B cell (primary cell): Measurements from ENCODE around the gene CHST3. TPM values are rescaled to one million over a fixed set of nuclear protein-coding genes. Genes with fewer than 3 reads are reported as not detected.
"Not testable (repeated sequence)": the region's sequence is repeated elsewhere in the genome, so short reads cannot be mapped to it uniquely, and the experiment has no call there.

ENCODE experiments used
- ATAC-seq: fragments of 200-7000 bp; cut with Tn5 transposase; one replicate; pipeline ENCODE4 v1.10.0; 2021; ENCODE audit warnings: low read depth, mild to moderate bottlenecking, moderate number of reproducible peaks, moderate library complexity
- CTCF ChIA-PET: fragments of 350-600 bp; sonication (Branson Sonifier 250); formaldehyde crosslinking; loops from one replicate; lab custom pipeline; 2021; ENCODE audit warnings: antibody characterized with exemption, inconsistent platforms; lab: Charles Lee
- POLR2A ChIA-PET: fragments of 350-600 bp; sonication (Branson Sonifier 250); formaldehyde crosslinking; loops from one replicate; lab custom pipeline; 2021; ENCODE audit warnings: antibody characterized with exemption; lab: Charles Lee
- DNase-seq: peaks from one replicate; pipeline ENCODE4 v3.0.0; 2013
- H2AFZ ChIP-seq: 2 replicates; pipeline ENCODE4 v1.6.1; 2012; ENCODE audit warnings: mild to moderate bottlenecking, low read depth, low read length; ENCODE audit not compliant: insufficient read depth, poor library complexity, severe bottlenecking
- H3K27ac ChIP-seq, 2 donors: 1 replicate in 1 of 2; 2 replicates in 1 of 2; pipeline ENCODE4 v1.5.1; 2012 to 2013; ENCODE audit warnings: low read length in 2 of 2, mild to moderate bottlenecking in 2 of 2, moderate library complexity in 1 of 2
- H3K27me3 ChIP-seq, 4 experiments: fragments of 200-600 bp in 1 of 4; sonication (generic) in 1 of 4; replicated peaks in 1 of 4; 1 replicate in 2 of 4; 2 replicates in 2 of 4; pipeline versions ENCODE4 v1.6.1 to v1.7.0; 2013 to 2016; ENCODE audit warnings: low read length in 3 of 4, mild to moderate bottlenecking in 2 of 4, mixed read lengths in 1 of 4, moderate library complexity in 1 of 4; ENCODE audit not compliant: insufficient read depth in 4 of 4, control insufficient read depth in 3 of 4; ENCODE audit errors: control extremely low read depth in 1 of 4
- H3K36me3 ChIP-seq, 2 experiments: replicated peaks in 1 of 2; 1 replicate in 1 of 2; 2 replicates in 1 of 2; pipeline versions ENCODE4 v1.6.1 to v1.7.1; 2013; ENCODE audit warnings: low read length in 1 of 2; ENCODE audit not compliant: insufficient read depth in 2 of 2, control insufficient read depth in 1 of 2; ENCODE audit errors: control extremely low read depth in 1 of 2, extremely low read depth in 1 of 2
- H3K4me1 ChIP-seq, 2 donors: fragments of 200-600 bp in 1 of 2; sonication (generic) in 1 of 2; 1 replicate in 1 of 2; 2 replicates in 1 of 2; pipeline versions ENCODE4 v1.5.1 to v1.6.1; 2013 to 2017; ENCODE audit warnings: low read length in 2 of 2; ENCODE audit not compliant: control insufficient read depth in 2 of 2, insufficient read depth in 2 of 2
- H3K4me2 ChIP-seq: replicated peaks from 2 replicates; pipeline ENCODE3; 2012; ENCODE audit warnings: mild to moderate bottlenecking, low read depth, low read length; ENCODE audit not compliant: poor library complexity, severe bottlenecking
- H3K4me3 ChIP-seq, 5 experiments: fragments of 200-600 bp in 1 of 5; sonication (generic) in 1 of 5; 1 replicate in 3 of 5; 2 replicates in 2 of 5; pipeline versions ENCODE4 v1.5.1 to v1.7.0; 2011 to 2016; ENCODE audit warnings: low read length in 4 of 5, mild to moderate bottlenecking in 4 of 5, low read depth in 2 of 5, control low read depth in 1 of 5, moderate library complexity in 1 of 5; ENCODE audit not compliant: insufficient read depth in 1 of 5; ENCODE audit errors: control extremely low read depth in 1 of 5, extremely low read depth in 1 of 5
- H3K79me2 ChIP-seq: fragments of 200-600 bp; sonication (generic); one replicate; pipeline ENCODE4 v1.6.0; 2016; ENCODE audit warnings: low read length; ENCODE audit not compliant: control insufficient read depth, insufficient read depth
- H3K9ac ChIP-seq: fragments of 200-600 bp; sonication (generic); 2 replicates; pipeline ENCODE4 v1.6.1; 2017; ENCODE audit warnings: mild to moderate bottlenecking, low read length, moderate library complexity
- H3K9me3 ChIP-seq, 3 donors: one replicate each; pipeline versions ENCODE4 v1.6.1 to v1.7.1; 2013; ENCODE audit warnings: low read length in 2 of 3; ENCODE audit not compliant: control insufficient read depth in 2 of 3, insufficient read depth in 1 of 3; ENCODE audit errors: control extremely low read depth in 1 of 3
- H4K20me1 ChIP-seq: 2 replicates; pipeline ENCODE4 v1.6.0; 2012; ENCODE audit warnings: mild to moderate bottlenecking, low read length; ENCODE audit not compliant: insufficient read depth, control insufficient read depth, poor library complexity, severe bottlenecking
- H3K27ac Mint-ChIP-seq: one replicate; pipeline ENCODE4 v1.8.0; 2021; ENCODE audit warnings: mixed read lengths
- H3K27me3 Mint-ChIP-seq: one replicate; pipeline ENCODE4 v1.8.0; 2021; ENCODE audit warnings: mixed read lengths
- H3K4me1 Mint-ChIP-seq: one replicate; pipeline ENCODE4 v1.8.0; 2021; ENCODE audit warnings: mixed read lengths
- H3K4me3 Mint-ChIP-seq: one replicate; pipeline ENCODE4 v1.8.0; 2021; ENCODE audit warnings: mixed read lengths
- H3K9me3 Mint-ChIP-seq: one replicate; pipeline ENCODE4 v1.8.0; 2022; ENCODE audit warnings: mixed read lengths; ENCODE audit not compliant: insufficient read depth
- EZH2 ChIP-seq: IDR thresholded peaks from 2 replicates; pipeline ENCODE4 v1.6.1; 2012; ENCODE audit warnings: borderline replicate concordance, low read depth, mild to moderate bottlenecking, moderate library complexity, low read length; ENCODE audit not compliant: insufficient read depth, poor library complexity, severe bottlenecking
- WGBS: methylation state at CpG from one replicate; pipeline ENCODE4 v1.1.5; 2013; ENCODE audit warnings: missing lambda C conversion rate; ENCODE audit not compliant: insufficient coverage; 5-methylcytosine and 5-hydroxymethylcytosine counted together
- intact Hi-C: fragments of 100-400 bp; cut with micrococcal nuclease; formaldehyde crosslinking; loops from one replicate; pipeline ENCODE4 v1.10.0; 2022
- polyA plus RNA-seq: library from polyadenylated mRNA; depleted of rRNA; stranded (reverse); fragments of >200 nt; gene quantifications from 2 replicates; pipeline ENCODE4 v1.2.3, GENCODE V29; 2012
- total RNA-seq, 2 donors: library from RNA; stranded (reverse); fragments of 120-200 nt in 1 of 2; gene quantifications; 1 replicate in 1 of 2; 2 replicates in 1 of 2; pipeline versions ENCODE4 v1.2.3 to v1.2.4, GENCODE V29; 2013 to 2022
- TF ChIP-seq, protein P1 (sequence below): fragments of 200-600 bp; IDR thresholded peaks from one replicate; pipeline ENCODE4 v1.8.0; 2022; ENCODE audit warnings: antibody characterized with exemption, mild to moderate bottlenecking

The CHST3 gene
- total and polyA plus RNA-seq, 2 donors (not counting 1 experiment from before 2014, with no cell fraction given) = 0.01 TPM; not detected in 1

DNA sequence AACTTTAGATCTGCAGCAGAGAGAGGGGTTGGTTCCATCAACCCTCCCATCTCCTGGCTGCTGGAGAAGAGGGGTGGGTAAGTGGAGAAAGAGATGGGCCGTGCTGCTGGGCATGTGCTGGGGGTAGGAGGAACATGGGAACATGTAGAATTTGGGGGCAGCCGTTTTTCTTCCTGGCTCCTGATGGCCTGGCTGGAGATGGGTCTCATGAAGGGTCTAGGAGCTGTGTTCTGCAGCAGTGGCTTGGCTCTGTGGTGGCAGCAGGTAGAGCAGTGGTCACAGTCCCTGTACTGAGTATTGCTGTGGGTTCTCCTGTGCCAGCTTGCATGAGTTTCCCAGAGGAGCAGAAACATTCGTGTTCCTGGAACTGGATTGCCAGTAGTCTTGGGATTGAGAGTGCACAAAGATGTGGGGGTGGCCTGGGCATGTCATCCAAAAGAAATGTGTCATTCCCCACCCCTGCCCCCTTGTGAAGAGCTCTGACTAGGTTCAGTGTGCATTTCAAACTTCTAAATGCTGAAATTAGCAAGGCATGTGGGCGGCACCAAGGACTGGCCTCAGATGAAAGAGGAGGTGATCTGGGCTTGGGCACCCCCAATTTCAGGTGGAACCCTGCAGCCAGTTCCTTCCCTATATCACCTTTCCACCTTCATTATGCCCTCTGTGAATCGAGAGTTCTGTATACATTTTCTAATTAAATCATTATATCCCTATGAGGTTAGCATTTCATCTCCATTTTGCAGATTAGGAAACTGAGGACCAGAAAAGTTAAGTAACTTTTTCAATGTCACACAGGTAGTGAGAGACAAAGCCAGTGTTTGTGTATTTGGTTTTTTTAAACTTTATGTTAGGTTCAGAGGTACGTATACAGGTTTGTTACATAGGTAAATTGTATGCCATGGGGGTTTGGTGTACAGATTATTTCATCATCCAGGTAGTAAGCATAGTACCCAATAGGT is 2.1 kb downstream of the CHST3 start:
- H2AFZ ChIP-seq = no peak overlapping the region
- no peak for DNase-seq
- Mint-ChIP-seq H3K4me1 (peaks cover 10% of the 10 kb centered on the region), H3K27me3 (peaks cover 46% of the 10 kb centered on the region), H3K4me3 (no peak overlapping the region), H3K9me3 (no peaks in the 10 kb centered on the region), H3K27ac (no peak overlapping the region)
- H3K9ac ChIP-seq = no peak overlapping the region
- H4K20me1 ChIP-seq = no peaks in the 10 kb centered on the region
- peaks cover 0 to 44% (median 18%) of the 10 kb centered on the region in 4 experiments for H3K27me3 ChIP-seq
- no peak for ATAC-seq
- no peak overlapping the region for H3K27ac ChIP-seq
- ChIA-PET POLR2A (no interaction called here), CTCF (no interaction called here)
- H3K79me2 ChIP-seq = no peaks in the 10 kb centered on the region
- H3K36me3 ChIP-seq = no peaks in the 10 kb centered on the region
- 90% methylated on average over 3 of the region's 6 CpGs for WGBS
- TF ChIP-seq, protein P1, sequence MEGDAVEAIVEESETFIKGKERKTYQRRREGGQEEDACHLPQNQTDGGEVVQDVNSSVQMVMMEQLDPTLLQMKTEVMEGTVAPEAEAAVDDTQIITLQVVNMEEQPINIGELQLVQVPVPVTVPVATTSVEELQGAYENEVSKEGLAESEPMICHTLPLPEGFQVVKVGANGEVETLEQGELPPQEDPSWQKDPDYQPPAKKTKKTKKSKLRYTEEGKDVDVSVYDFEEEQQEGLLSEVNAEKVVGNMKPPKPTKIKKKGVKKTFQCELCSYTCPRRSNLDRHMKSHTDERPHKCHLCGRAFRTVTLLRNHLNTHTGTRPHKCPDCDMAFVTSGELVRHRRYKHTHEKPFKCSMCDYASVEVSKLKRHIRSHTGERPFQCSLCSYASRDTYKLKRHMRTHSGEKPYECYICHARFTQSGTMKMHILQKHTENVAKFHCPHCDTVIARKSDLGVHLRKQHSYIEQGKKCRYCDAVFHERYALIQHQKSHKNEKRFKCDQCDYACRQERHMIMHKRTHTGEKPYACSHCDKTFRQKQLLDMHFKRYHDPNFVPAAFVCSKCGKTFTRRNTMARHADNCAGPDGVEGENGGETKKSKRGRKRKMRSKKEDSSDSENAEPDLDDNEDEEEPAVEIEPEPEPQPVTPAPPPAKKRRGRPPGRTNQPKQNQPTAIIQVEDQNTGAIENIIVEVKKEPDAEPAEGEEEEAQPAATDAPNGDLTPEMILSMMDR = no peak
- TF ChIP-seq EZH2 = no peak
- H3K4me2 ChIP-seq = no peak overlapping the region
- intact Hi-C loops = no loop called here
- no peak overlapping the region for H3K4me3 ChIP-seq
- H3K9me3 ChIP-seq = peaks cover 0 to 15% (median 0%) of the 10 kb centered on the region in 3 donors
- peaks cover 10 to 11% of the 10 kb centered on the region in 2 donors for H3K4me1 ChIP-seq

GRCh38 chr10:71967958-71968357 is 3.8 kb downstream of the CHST3 start:
- 87% methylated on average over 5 of the region's 8 CpGs for WGBS
- CTCF ChIA-PET = interaction anchor here (0.6 kb wide), 1 partner anchor 39 kb away, joined by 3 read pairs; no protein-coding TSS in a partner anchor
- H3K4me1 Mint-ChIP-seq, H3K4me2 ChIP-seq, intact Hi-C loops, H3K36me3 ChIP-seq, H3K4me3 ChIP-seq, POLR2A ChIA-PET, DNase-seq, H3K4me3 Mint-ChIP-seq, H4K20me1 ChIP-seq, H3K9me3 Mint-ChIP-seq, ATAC-seq, H2AFZ ChIP-seq, H3K79me2 ChIP-seq, H3K9ac ChIP-seq, H3K27ac ChIP-seq, H3K27ac Mint-ChIP-seq: not testable (repeated sequence)
- Histone ChIP-seq H3K27me3 (peaks cover 0 to 36% (median 14%) of the 10 kb centered on the region in 4 experiments), H3K4me1 (peaks cover 10 to 11% of the 10 kb centered on the region in 2 donors), H3K9me3 (peaks cover 0 to 11% (median 0%) of the 10 kb centered on the region in 3 donors)
- peaks cover 29% of the 10 kb centered on the region for H3K27me3 Mint-ChIP-seq
